DND-41 (cell line): ENCODE results near the gene PAPLN.

Experiments used
- EZH2 ChIP-seq: IDR thresholded peaks from 3 replicates; pipeline ENCODE4 v1.6.1; 2012; ENCODE audit warnings: borderline replicate concordance, low read depth, mild to moderate bottlenecking, moderate library complexity, low read length, inconsistent platforms; ENCODE audit not compliant: severe bottlenecking
- TF ChIP-seq, protein P1 (sequence below): IDR thresholded peaks from 2 replicates; pipeline ENCODE4 v1.5.1; 2012; ENCODE audit warnings: borderline replicate concordance, low read length, moderate library complexity, mild to moderate bottlenecking; ENCODE audit not compliant: poor library complexity, severe bottlenecking; ENCODE audit errors: extremely low read depth

DNA sequence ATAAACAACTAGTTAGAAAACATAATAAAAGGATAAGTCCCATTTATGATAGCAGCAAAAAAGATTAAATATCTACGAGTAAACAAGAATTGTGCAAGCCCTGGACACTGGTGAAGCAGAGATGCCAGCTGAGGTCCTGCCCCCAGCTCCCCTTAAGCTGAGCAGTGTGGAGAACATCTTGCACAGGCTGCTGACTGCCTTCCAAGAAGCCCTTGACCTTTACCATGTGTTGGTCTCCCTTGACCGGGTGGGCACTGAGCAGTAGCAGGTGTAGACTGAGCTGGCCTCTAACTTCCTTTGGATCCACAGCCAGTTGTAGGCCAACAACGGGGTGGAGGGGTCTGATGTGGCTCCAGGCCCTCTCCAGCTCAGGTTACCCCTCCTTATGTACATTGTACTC lies 47.7 kb upstream of the PAPLN start:
- TF ChIP-seq EZH2, result no peak
- TF ChIP-seq, protein P1, sequence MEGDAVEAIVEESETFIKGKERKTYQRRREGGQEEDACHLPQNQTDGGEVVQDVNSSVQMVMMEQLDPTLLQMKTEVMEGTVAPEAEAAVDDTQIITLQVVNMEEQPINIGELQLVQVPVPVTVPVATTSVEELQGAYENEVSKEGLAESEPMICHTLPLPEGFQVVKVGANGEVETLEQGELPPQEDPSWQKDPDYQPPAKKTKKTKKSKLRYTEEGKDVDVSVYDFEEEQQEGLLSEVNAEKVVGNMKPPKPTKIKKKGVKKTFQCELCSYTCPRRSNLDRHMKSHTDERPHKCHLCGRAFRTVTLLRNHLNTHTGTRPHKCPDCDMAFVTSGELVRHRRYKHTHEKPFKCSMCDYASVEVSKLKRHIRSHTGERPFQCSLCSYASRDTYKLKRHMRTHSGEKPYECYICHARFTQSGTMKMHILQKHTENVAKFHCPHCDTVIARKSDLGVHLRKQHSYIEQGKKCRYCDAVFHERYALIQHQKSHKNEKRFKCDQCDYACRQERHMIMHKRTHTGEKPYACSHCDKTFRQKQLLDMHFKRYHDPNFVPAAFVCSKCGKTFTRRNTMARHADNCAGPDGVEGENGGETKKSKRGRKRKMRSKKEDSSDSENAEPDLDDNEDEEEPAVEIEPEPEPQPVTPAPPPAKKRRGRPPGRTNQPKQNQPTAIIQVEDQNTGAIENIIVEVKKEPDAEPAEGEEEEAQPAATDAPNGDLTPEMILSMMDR, result no peak
